Urinary bladder (tissue), 4 donors: ENCODE results near the gene BBX. TPM values are rescaled to one million over a fixed set of nuclear protein-coding genes. Genes with fewer than 3 reads are reported as not detected.

Source experiments
- DNase-seq: peaks from one replicate; pipeline ENCODE4 v3.0.0-alpha.2; 2015; ENCODE audit errors: extremely low spot score
- H3K27ac ChIP-seq: one replicate; pipeline ENCODE4 v1.5.1; 2013; ENCODE audit warnings: low read depth, mild to moderate bottlenecking, moderate library complexity
- H3K36me3 ChIP-seq: one replicate; pipeline ENCODE4 v1.6.1; 2013; ENCODE audit warnings: mild to moderate bottlenecking, moderate library complexity; ENCODE audit not compliant: insufficient read depth
- H3K4me1 ChIP-seq: one replicate; pipeline ENCODE4 v1.6.1; 2013; ENCODE audit warnings: mild to moderate bottlenecking, moderate library complexity; ENCODE audit not compliant: insufficient read depth
- H3K4me3 ChIP-seq: one replicate; pipeline ENCODE4 v1.5.1; 2013; ENCODE audit warnings: low read depth, low read length
- WGBS: extraction: QIAGEN DNeasy Blood & Tissue Kit; methylation state at CpG from one replicate; pipeline ENCODE4 v1.1.7; 2013; 5-methylcytosine and 5-hydroxymethylcytosine counted together
- polyA plus RNA-seq: library from polyadenylated mRNA; stranded (reverse); fragments of 200-250 nt; gene quantifications from one replicate; pipeline ENCODE4 v1.2.3, GENCODE V29; 2013
- total RNA-seq: library from RNA; depleted of rRNA; stranded (reverse); fragments of >200 nt; gene quantifications from one replicate; pipeline ENCODE4 v1.2.3, GENCODE V29; 2014
- donor health status: healthy with polysubstance abuse.
- donor health status: healthy.

Gene BBX
- total and polyA plus RNA-seq, 2 donors: 25.6 to 104 TPM

DNA sequence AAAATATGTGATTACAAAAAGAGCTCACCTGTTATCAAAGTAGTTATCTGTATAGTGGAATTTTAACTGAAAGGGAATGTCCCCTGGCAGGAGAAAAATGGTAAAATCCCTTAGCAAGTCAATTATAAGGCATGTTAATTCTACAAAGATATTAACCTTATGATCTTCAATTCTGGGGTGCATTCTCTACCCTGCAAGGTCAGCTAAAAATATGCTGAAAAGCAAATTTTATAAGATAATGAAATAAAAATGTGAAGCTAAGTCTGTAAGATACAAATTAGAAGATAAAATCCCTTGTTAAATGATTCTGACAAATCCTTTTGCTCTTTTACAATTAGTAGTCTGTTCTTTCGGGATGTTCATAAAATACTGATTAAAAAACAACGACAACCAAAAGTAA, 109.8 kb downstream of the BBX start:
- Histone ChIP-seq H3K36me3 (no peaks in the 10 kb centered on the region), H3K4me3 (no peak overlapping the region), H3K27ac (no peak overlapping the region), H3K4me1 (no peaks in the 10 kb centered on the region)
- WGBS: 84% methylated on average over 2 of the region's 2 CpGs
- DNase-seq: no peak

DNA sequence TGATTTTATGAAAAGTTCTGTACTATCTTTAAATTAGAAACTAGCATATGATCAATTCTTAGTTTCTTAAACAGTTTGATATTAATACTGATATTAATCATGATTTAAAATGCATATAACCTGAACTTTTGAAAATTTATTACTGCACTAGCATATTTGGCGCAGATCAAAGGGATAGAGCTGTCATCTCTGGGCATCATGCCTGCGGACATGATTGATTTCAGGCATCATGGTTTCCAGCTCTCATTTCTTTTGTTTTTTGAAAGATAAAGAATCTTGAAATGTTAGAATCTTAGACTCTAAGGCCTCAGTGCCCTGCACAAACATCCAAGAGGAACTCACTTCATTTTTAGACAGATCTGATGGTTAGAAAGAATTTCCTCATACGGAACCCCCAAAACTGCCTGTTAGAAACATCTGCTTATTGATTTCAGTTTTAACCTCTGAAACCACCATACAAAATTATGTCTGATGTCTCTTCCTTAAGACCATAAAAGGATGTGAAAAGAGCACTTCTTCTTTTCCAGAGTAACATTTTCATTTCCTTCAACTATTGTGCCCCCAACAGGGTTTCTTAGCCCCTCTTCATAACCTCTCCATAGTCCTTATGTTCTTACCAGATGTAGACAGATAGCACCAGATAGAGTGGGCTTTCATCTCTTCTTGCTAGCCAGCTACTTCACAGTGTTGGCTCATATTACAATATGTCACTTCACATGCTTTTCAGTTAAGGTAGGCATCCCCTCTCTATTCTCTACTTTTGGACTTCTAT, 110.8 kb downstream of the BBX start:
- no peak for DNase-seq
- H3K27ac ChIP-seq: no peak overlapping the region
- H3K4me3 ChIP-seq: no peak overlapping the region
- H3K36me3 ChIP-seq: no peaks in the 10 kb centered on the region
- WGBS: 91% methylated on average over 3 of the region's 3 CpGs
- H3K4me1 ChIP-seq: no peaks in the 10 kb centered on the region

DNA sequence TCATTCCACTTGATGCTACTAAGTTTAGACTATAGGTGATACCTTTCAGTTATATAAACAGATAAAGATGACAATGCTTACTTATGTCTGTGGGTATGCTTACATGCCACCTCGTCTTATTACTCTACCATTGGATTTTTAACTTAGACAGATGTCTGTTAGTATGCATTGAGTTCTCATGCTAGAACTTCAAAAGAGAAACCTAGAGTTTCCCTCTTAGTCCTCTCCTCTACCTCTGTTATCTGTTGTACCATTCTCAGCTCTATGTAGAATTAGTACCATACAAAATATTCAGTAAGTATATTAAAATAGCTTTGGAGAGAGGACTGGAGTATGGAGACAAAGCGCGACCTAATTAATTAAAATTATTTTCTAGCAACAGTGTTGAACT, 111.3 kb downstream of the BBX start:
- WGBS: 96% methylated on average over 3 of the region's 3 CpGs
- no peaks in the 10 kb centered on the region for H3K4me1 ChIP-seq
- H3K4me3 ChIP-seq: no peak overlapping the region
- H3K27ac ChIP-seq: no peak overlapping the region
- no peaks in the 10 kb centered on the region for H3K36me3 ChIP-seq
- DNase-seq: no peak

DNA sequence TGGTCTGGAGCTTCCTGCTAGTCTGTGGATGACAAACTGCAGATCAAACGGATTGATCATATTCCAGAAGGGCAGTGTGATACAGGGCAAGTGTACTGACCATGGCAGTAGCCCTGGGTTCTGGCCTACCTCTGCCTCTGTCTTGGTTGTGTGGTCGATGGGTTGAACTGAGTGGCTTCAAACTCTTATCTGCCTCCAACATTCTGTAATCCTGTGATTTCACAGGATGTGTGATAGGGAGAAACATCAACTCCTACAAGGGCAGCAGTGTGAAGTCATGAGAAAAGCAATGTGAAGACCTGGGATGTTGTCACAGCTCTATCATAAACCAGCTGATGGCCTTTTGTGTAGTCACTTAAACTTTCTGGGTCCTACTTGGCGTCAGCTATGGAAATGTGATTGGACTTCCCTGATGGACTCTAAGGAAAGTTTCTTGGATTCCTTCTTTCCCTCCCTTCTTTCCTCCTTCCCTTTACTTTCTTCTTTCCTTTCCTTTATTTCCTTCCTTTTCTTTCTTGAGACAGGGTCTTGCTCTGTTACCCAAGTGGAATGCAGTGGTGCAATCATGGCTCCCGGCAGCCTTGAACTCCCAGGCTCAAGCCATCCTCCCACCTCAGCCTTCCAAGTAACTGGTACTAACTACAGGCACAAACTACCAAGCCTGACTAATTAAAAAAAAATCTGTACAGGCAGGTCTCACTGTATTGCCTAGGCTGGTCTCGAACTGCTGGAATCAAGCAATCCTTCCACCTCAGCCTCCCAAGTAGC, 114.8 kb downstream of the BBX start:
- no peak overlapping the region for H3K27ac ChIP-seq
- no peak overlapping the region for H3K4me3 ChIP-seq
- no peak for DNase-seq
- WGBS: 85% methylated on average over 5 of the region's 5 CpGs
- H3K36me3 ChIP-seq: peaks cover 1% of the 10 kb centered on the region
- H3K4me1 ChIP-seq: no peaks in the 10 kb centered on the region

DNA sequence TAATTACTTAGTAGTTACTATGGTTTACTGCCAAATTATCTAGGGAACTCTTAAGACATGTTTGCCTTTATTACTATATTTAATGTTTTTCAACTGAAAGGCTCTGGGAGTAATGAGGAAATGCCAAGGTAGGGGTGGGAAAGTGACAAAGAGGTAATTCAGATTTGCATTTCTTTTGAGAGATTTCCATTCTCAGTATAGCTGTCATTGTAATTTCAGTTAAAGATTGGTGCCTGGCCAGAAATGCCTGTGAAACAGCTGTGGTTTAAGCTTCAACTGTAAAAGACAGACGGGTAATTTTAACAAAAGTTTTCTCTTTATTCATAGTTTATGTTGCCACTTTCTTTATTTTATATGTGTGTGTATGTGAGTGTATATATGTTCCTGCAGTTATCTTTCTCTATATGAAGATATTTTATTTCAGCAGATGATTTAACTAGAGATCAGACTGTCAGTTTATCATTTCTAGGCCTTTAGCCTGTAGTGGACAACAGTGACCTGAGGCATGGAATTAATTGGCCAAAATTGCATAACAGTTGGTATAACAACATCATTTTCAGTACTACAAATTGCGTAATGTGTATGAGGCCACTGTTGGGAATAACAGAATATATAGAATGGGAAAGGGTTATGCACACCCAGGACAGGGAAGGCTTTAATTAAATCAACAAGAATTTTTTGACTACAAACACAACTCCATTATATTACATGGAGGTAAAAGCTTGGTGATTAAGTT, 119.0 kb downstream of the BBX start:
- Histone ChIP-seq H3K4me1 (no peaks in the 10 kb centered on the region), H3K4me3 (no peak overlapping the region), H3K27ac (no peak overlapping the region), H3K36me3 (peaks cover 1% of the 10 kb centered on the region)
- WGBS: 73% methylated on average over 2 of the region's 2 CpGs
- no peak for DNase-seq

DNA sequence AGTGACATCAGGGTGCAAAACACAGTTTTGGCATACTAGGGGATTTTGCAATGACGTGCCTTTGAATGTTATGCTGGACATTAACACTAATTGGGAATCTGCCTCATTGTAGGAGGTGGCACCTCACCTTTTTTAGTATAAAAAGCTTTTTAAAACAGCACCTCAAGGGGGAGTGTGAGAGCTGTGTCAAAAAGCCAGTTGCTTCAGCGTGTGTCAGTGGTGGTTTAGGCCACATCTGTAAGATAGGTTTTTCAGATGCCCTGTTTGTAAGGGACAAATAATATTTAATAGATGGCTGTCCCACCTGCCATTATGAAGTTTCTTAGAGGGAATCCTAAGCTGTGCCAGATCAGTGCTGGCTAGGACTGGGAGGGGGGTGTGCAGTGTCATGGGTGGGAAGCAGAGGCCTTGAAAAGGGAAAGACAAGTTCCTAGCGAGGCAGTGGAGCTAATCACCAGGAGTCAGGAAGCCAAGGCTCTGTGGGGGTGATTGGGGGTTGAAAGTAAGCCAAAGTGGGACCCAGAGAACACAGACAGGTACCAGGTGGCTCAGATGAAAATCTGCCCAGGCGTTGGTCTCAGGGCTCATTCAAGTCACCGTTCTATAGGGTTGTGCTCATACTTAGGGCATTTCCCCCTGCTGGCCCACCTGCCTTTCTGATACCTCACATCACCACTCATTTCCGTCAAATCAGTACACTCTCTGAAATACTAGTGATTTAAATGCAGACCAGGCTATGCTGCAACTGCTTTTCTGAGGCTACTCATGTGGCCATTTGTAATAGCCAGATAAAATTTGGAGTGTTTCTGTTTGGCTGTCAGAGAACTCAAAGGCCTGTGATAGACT, 120.5 kb downstream of the BBX start:
- H3K36me3 ChIP-seq: peaks cover 1% of the 10 kb centered on the region
- 90% methylated on average over 6 of the region's 6 CpGs for WGBS
- no peaks in the 10 kb centered on the region for H3K4me1 ChIP-seq
- no peak overlapping the region for H3K27ac ChIP-seq
- no peak overlapping the region for H3K4me3 ChIP-seq
- no peak for DNase-seq

DNA sequence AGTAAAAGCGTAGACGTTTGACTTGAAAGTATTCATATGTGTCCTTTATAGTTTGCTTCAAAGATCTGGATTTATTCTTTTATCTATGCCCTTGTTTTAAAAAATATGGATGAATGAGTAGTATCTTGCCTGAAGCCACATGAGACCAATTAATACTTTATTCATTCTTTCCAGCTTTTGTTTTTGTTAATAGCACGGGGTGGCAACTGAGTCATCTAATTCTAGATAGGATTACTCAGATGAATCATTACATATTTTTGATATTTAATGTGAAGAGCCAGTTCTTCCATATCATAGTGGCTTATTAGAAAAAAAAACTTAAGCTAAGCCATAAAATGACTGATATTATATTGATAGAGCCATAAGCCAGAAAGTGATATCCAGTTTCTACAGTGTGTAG, 121.9 kb downstream of the BBX start:
- Histone ChIP-seq H3K4me1 (no peaks in the 10 kb centered on the region), H3K4me3 (no peak overlapping the region), H3K27ac (no peak overlapping the region), H3K36me3 (peaks cover 1% of the 10 kb centered on the region)
- no peak for DNase-seq
- 72% methylated on average over 3 of the region's 3 CpGs for WGBS

DNA sequence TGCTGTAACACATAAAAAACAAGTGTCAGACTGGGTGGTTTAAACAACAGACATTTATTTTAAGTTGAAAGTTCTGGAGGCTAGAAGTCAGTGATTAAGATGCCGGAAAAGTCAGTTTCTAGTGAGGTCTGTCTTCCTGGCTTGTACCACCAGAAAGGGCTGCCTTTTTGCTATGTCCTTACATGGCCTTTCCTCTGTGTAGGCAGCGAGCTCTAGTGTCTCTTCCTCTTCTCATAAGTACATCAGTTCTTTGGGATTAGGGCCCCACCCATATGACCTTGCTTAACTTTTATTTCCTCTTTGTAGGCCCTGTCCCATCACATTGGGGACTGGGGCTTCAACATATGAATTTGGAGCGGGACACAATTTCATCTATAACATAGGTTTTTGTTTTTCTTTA, 128.0 kb downstream of the BBX start:
- no peak overlapping the region for H3K27ac ChIP-seq
- no peaks in the 10 kb centered on the region for H3K4me1 ChIP-seq
- H3K36me3 ChIP-seq: no peaks in the 10 kb centered on the region
- 91% methylated on average over 3 of the region's 3 CpGs for WGBS
- no peak for DNase-seq
- H3K4me3 ChIP-seq: no peak overlapping the region

DNA sequence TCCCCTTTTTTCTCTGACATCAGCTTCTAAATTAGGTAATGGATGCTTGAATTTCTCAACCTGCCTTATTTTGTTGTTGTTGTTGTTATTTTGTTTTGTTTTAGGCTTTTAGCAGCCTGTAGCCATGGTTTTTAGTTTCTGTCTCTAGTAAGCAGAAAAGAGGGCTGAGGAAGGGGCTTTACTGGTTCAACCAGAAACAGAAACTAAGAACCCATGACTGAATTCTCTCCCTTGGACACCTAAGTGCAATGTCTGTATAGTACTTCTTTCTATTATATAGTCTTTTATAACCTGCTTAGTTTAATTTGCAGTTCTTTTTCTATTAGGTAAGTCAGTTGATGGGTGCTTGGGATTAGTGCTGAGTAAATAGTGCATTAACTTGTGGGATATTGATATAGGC, 129.0 kb downstream of the BBX start:
- DNase-seq: no peak
- Histone ChIP-seq H3K36me3 (no peaks in the 10 kb centered on the region), H3K4me3 (no peak overlapping the region), H3K4me1 (no peaks in the 10 kb centered on the region), H3K27ac (no peak overlapping the region)

DNA sequence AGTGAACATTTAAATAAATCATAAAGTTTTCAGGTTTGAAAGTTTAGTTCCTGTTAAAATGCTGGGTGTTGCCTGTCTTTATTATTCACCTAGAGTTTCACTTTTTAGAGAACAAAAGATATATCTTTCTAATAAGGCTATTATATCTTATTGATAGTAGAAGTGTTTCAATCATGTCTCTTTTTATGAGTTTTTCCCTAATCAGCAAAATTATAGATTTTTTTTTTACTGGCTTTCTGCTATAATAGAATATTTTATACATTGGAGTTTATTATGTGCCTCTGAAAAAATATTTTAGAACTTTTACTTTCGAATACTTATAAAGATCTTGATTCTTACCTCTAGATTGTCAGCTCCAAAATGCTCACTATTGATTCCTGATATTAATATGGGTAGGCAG, 131.5 kb downstream of the BBX start:
- Histone ChIP-seq H3K27ac (no peak overlapping the region), H3K36me3 (no peaks in the 10 kb centered on the region), H3K4me1 (no peaks in the 10 kb centered on the region), H3K4me3 (no peak overlapping the region)
- 98% methylated on average over 1 of the region's 1 CpG for whole genome bisulfite sequencing
- no peak for DNase-seq

DNA sequence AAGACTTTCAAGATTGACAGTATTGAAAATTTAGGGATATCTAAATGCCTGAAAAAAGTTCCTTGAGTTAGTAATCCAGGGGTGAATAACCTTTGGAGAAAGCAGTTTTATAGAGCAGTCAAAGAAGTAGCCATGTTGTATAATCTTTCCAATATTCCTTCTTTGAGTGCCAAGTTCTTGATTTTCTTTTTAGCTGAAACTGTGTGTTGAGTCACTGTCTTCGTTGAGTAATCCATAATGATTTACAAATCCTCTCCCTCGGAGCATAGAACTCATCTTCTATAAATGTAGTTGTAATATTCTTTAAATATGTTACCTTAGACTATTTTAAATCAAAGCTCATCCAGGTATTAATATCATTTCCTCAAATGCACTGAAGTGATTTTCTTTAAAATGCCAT, 135.2 kb downstream of the BBX start:
- no peak for DNase-seq
- H3K4me1 ChIP-seq: no peaks in the 10 kb centered on the region
- no peak overlapping the region for H3K27ac ChIP-seq
- no peaks in the 10 kb centered on the region for H3K36me3 ChIP-seq
- WGBS: 24% methylated on average over 2 of the region's 2 CpGs
- H3K4me3 ChIP-seq: no peak overlapping the region

DNA sequence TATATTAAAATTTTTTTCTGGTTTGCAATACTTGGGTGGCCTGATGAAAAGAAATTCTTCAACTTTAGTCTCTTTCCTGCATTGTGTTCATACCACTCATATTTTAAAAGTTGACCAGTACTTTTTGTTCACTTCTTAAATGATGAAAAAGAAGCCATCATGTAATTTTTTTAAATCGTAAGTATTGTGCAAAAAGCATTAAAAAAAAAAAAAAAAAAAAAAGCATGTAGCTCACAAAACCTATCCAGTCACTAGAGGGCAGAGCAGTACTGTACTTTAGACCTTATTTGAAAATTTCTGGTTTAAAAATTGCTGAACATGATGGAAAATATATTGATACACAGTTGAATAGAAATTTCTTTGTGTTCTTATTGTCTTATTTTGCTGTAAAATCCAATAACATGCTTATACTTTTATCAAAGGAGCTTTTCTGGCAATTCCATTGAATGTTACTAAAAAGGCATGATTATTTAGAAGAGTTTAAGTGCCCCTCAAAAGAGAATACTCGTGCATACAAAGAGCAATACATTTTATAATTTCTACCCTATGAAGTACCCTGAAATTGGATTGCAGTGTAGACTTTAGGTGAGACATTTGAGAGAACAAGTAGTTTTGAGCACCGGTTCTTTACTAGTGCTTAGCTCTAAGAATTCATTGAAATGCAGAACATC, 137.7 kb downstream of the BBX start:
- H3K36me3 ChIP-seq: no peaks in the 10 kb centered on the region
- no peaks in the 10 kb centered on the region for H3K4me1 ChIP-seq
- no peak overlapping the region for H3K27ac ChIP-seq
- no peak for DNase-seq
- 65% methylated on average over 3 of the region's 3 CpGs for WGBS
- H3K4me3 ChIP-seq: no peak overlapping the region
